ENCODE measurements around the gene PTGS1.

DNA sequence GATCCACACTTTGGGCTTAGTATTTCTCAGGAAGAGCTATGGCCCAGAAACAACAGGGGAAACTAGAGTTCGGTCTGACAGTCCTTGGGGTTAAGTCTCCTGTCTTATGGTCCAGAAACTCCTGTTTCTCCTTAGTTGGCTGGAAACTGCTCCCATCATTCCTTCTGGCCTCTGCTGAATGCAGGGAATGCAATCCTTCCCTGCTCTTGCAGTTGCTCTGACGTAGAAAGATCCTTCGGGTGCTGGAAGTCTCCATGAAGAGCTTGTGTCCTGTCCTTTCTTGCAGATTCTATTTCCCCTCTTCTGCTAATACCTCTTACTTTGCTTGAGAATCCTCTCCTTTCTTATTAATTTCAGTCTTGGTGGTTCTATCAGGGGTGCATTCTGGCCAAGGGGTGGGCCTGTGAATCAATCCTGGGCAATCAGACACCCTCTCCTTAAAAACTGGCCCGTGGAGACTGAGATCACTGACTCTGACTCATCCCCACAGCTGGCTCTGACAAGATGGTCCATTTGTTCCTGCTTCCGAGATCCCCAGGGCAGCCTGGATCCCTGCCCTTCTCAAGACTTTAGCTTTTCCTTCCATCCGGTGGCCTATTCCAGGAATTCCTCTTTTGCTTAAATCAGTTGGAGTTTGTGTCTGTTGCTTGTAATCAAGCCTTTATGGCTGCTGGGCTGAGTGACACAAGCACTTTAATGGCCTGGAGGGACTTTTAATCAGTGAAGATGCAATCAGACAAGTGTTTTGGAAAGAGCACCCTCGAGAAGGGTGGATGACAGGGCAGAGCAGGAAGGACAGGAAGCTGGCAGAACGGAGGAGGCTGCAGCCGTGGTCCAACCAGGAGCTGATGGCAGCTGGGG is 23.7 kb downstream of the PTGS1 start:
- TF ChIP-seq BHLHE40 (IDR thresholded peaks at IDR 0.05; ENCODE audit: borderline replicate concordance), result no peak
- TF ChIP-seq, protein P1, sequence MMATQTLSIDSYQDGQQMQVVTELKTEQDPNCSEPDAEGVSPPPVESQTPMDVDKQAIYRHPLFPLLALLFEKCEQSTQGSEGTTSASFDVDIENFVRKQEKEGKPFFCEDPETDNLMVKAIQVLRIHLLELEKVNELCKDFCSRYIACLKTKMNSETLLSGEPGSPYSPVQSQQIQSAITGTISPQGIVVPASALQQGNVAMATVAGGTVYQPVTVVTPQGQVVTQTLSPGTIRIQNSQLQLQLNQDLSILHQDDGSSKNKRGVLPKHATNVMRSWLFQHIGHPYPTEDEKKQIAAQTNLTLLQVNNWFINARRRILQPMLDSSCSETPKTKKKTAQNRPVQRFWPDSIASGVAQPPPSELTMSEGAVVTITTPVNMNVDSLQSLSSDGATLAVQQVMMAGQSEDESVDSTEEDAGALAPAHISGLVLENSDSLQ (IDR thresholded peaks at IDR 0.05), result no peak
- no peak for TF ChIP-seq FOXM1 (IDR thresholded peaks at IDR 0.05; ENCODE audit: borderline replicate concordance)
- no peak for TF ChIP-seq CTBP1 (IDR thresholded peaks at IDR 0.05; ENCODE audit: borderline replicate concordance)
- TF ChIP-seq FOXK2 (IDR thresholded peaks at IDR 0.05), result no peak
- TF ChIP-seq SP1 (IDR thresholded peaks at IDR 0.05), result no peak
- no peak for TF ChIP-seq SUZ12 (IDR thresholded peaks at IDR 0.05)
- TF ChIP-seq LEF1 (IDR thresholded peaks at IDR 0.05; ENCODE audit: borderline replicate concordance), result no peak
- TF ChIP-seq ZNF384 (IDR thresholded peaks at IDR 0.05), result no peak
- no peak for TF ChIP-seq ARNT (IDR thresholded peaks at IDR 0.05)
- no peak for TF ChIP-seq HDGF (IDR thresholded peaks at IDR 0.05; ENCODE audit: borderline replicate concordance)
- no peak for TF ChIP-seq NFRKB (IDR thresholded peaks at IDR 0.05)

Measured in HEK293T (cell line).